22Rv1 (cell line): ENCODE data around the gene LRRC43.

ENCODE experiments used
- H3K27ac ChIP-seq: fragments of 450-650 bp; 2 replicates; pipeline ENCODE4 v1.5.1; 2017
- CTCF ChIP-seq: fragments of 450-650 bp; IDR thresholded peaks from 2 replicates; pipeline ENCODE4 v1.5.1; 2017; ENCODE audit warnings: mild to moderate bottlenecking
- ZFX ChIP-seq: fragments of 450-650 bp; IDR thresholded peaks from 2 replicates; pipeline ENCODE4 v1.6.1; 2017; ENCODE audit warnings: antibody characterized with exemption, borderline replicate concordance

Gene LRRC43

DNA sequence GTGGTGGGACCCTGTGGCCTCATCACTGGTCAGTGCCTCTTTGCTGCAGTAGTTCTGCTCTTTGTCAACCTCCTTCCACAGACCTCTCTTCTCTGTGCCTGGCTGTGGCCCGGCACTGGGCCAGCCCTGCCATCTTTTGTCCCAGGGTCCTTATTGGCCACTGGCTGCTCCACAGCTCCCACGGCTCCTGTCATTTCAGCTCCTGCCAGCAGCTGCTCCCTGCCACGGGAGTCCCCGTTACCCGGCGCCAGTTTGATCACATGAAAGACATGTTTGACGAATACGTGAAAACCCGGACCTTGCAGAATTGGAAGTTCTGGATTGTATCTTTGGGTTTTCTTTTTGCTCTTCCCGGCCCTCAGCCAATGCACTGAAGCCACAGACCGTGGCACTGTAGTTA, 44.3 kb upstream of the LRRC43 start:
- no peak for TF ChIP-seq ZFX
- TF ChIP-seq CTCF = no peak

GRCh38 chr12:122139266-122139665, 43.7 kb upstream of the LRRC43 start:
- TF ChIP-seq CTCF (no peak), ZFX (no peak)

More for the DNA sequence above, 44.3 kb upstream of the LRRC43 start:
- H3K27ac ChIP-seq = no peak overlapping the region

DNA sequence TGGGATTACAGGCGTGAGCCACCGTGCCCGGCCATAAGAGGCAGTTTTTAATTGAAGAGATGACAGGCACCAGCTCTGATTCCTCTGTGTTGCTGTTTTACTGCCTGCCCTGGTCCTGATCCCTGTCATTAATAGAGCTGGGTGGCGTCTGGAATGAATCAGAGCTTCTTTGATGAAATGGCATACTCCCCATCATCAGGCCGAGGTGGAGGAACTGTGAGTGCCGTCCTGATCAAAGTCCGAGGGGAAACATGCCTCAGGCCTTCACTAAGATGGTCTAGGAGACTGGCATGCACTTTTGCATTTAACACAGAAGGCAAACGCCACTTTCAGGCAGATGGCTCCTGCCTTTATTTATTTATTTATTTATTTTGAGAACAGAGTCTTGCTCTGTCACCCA, 43.0 kb upstream of the LRRC43 start:
- TF ChIP-seq CTCF (no peak), ZFX (no peak)
- H3K27ac ChIP-seq = no peak overlapping the region

More at GRCh38 chr12:122139266-122139665, 43.7 kb upstream of the LRRC43 start:
- no peak overlapping the region for H3K27ac ChIP-seq

- no peak overlapping the region for H3K27ac ChIP-seq
- TF ChIP-seq CTCF (no peak), ZFX (no peak)
Observed at GRCh38 chr12:122140467-122141257, 42.3 kb upstream of the LRRC43 start.

GRCh38 chr12:122141911-122142725, 40.8 kb upstream of the LRRC43 start:
- no peak for TF ChIP-seq ZFX
- TF ChIP-seq CTCF = no peak
- no peak overlapping the region for H3K27ac ChIP-seq

DNA sequence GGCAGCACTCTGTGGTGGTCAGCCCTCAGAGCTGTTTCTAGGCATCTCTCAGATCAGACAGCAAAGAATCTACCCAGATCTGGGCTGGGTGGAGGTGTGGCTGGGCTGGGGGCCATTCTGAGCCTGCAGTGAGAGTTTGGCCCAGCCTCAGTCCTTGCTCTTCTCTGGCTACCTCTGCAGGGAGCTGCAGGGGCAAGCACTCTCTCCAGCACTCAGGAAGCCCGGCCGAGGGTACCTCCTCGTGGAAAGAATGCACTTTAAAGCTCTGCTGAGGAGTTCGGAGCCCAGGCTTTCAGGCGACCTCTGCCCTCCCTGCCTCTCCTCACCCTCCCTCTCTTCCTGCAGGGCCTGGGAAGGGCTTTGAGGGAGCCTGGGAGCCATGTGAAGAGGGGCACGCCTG, 40.1 kb upstream of the LRRC43 start:
- TF ChIP-seq CTCF (no peak), ZFX (no peak)
- H3K27ac ChIP-seq = no peak overlapping the region

DNA sequence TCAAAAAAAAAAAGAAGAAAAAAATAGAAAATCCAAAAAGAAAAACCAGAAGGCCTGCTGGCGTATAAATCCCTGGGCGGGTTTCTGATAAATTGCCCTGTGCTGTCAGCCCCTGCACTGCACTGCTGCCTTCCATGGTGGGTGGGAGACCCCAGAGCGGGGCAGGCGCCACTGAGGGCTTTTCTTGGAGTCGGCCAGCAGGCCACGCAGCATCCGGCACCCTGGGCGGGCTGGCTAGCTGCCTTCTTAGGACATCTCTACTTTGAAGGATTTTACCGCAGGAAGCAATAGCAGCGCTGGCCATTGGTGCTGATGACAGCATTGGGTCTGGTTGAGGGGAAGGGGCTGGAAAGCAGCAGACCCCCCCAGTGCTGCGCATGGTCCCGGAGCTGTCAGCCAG, 38.0 kb upstream of the LRRC43 start:
- H3K27ac ChIP-seq = no peak overlapping the region
- TF ChIP-seq CTCF = no peak
- TF ChIP-seq ZFX = no peak
